Mucosa of stomach (tissue), 1 donor: ENCODE data around the gene ATXN7L2.
A peak's percentile ranks its signal among the peaks of the same experiment; 100 is the strongest.
"Not testable (repeated sequence)": the region's sequence is repeated elsewhere in the genome, so short reads cannot be mapped to it uniquely, and the experiment has no call there.

Experiments
- H3K27me3 ChIP-seq: one replicate; pipeline ENCODE4 v1.7.0; 2013; ENCODE audit warnings: mild to moderate bottlenecking, low read length; ENCODE audit not compliant: control insufficient read depth, insufficient read depth
- H3K36me3 ChIP-seq: one replicate; pipeline ENCODE4 v1.7.0; 2013; ENCODE audit warnings: low read length; ENCODE audit not compliant: control insufficient read depth, insufficient read depth
- H3K4me1 ChIP-seq: one replicate; pipeline ENCODE4 v1.7.0; 2013; ENCODE audit warnings: mild to moderate bottlenecking, low read length; ENCODE audit not compliant: control insufficient read depth, insufficient read depth
- H3K4me3 ChIP-seq: one replicate; pipeline ENCODE4 v1.7.0; 2013; ENCODE audit warnings: low read length
- H3K9ac ChIP-seq: one replicate; pipeline ENCODE4 v1.7.0; 2013; ENCODE audit warnings: mild to moderate bottlenecking, low read length, moderate library complexity
- H3K9me3 ChIP-seq: one replicate; pipeline ENCODE4 v1.7.0; 2013; ENCODE audit warnings: mild to moderate bottlenecking, low read length, moderate library complexity; ENCODE audit not compliant: control insufficient read depth
- donor health status: Pancreatic carcinoma.

Gene ATXN7L2

DNA sequence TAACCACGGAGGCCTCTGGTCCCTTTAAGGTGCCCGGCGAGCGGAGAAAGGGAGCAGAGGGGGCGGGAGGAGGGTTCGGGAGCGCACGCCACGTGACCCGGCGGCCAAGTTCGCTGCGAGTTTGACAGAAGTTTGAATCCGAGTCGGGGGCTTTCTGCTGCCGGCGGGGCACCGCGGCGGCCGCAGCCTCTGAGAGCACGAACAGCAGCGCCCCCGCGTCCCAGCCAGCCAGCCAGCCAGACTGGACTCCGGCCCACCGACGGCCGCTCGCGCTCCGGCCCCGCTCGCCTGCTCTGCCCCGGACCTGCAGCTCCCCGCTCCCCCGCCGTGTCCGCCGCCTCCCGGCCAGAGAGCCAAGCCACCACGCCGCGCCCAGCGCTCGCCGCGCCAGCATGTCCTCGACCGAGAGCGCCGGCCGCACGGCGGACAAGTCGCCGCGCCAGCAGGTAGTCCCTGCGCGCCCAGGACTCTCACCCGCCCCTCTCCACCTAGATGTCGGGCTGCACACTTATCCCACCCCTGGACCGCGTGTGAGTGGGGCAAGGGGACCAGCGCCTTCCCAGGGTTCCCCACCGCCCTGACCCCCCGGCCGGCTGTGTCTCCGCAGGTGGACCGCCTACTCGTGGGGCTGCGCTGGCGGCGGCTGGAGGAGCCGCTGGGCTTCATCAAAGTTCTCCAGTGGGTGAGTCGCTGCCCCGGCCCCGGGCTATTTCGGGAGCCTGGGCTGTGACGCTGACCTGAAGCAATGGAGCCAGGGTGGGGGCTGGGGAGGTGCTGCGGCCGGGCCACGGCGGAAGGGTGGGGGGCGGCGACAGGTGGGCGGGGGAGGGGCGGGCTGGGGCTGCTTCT lies 17.0 kb upstream of the ATXN7L2 start, which contains the start of gene SYPL2:
SYPL2 (plus strand) TSS at position 95 of the 849 bp plus-strand sequence; CDS start at position 393, 298 bp downstream.
- Histone ChIP-seq H3K36me3 (no peaks in the 10 kb centered on the region), H3K27me3 (peaks cover 42% of the 10 kb centered on the region), H3K9ac (peak within 1 kb of the TSS; percentile 26), H3K4me1 (no peaks in the 10 kb centered on the region), H3K9me3 (no peaks in the 10 kb centered on the region), H3K4me3 (peak within 1 kb of the TSS; percentile 7)

DNA sequence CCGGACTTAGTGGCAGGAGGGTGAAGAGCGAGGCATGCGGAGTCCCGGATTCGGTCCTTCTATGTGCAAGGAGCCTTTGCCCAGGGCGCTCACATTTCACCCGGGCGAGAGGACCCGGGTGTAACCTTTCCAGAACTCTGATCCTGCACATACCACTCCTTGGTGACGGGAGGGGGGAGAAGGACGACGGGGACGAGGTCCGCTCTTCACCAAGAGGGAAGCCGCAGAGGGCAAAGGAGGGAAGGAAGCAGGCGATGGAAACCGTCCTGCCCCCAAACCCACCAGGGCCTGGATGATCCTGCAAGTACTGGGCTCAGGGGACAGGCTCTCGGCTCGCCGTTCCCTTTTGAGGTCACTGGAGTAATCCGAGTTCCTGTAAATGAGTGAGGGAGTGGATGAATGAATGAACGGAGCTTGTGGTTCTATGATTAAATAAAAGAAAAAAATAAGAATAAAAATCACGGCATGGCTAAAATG lies 16.4 kb upstream of the ATXN7L2 start:
- H3K27me3 ChIP-seq: peaks cover 44% of the 10 kb centered on the region
- no peaks in the 10 kb centered on the region for H3K36me3 ChIP-seq
- H3K9ac ChIP-seq: no peak overlapping the region
- H3K4me3 ChIP-seq: no peak overlapping the region
- H3K9me3 ChIP-seq: no peaks in the 10 kb centered on the region
- H3K4me1 ChIP-seq: no peaks in the 10 kb centered on the region

DNA sequence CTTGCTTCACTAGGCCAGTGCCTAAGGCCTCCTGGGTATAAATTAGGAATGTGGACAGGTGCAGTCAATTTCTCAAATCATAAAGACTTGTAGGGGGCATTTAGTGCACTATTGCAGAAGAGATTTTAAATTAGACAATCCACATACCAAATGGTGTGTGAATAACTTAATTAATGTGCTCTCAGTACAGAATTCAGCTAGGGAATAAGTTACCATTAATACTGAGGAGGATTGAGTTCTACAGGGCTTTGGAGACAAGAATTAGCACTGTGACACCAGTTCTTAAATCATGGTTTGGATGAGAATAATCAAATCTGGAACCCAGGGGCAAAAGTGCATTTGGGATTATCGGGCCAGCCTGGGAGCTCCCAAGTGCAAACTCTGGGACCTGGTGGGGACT lies 15.6 kb upstream of the ATXN7L2 start:
- Histone ChIP-seq H3K4me3 (no peak overlapping the region), H3K9ac (no peak overlapping the region), H3K36me3 (no peaks in the 10 kb centered on the region), H3K27me3 (peaks cover 40% of the 10 kb centered on the region), H3K4me1 (no peaks in the 10 kb centered on the region), H3K9me3 (no peaks in the 10 kb centered on the region)

DNA sequence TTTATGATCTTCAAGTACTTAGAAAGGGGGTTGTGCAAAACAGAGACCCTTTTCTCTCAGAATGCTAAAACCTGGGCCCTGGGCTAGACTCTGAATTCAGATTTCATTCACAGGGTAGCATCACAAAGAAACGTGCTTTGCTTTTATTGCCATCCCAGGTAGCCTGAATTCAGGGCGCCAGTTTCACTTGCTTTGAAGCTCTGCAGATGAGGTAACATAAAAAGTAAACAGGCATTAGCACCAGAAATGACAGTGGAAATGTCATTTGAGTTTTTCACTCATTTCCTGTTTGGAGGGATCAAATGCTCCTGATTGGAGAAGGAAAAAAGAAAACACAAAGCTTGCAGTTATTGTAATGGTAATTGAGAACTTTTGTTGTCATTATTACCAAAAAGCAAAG lies 14.8 kb upstream of the ATXN7L2 start:
- H3K36me3 ChIP-seq: no peaks in the 10 kb centered on the region
- H3K4me1 ChIP-seq: no peaks in the 10 kb centered on the region
- H3K9me3 ChIP-seq: no peaks in the 10 kb centered on the region
- H3K27me3 ChIP-seq: peaks cover 36% of the 10 kb centered on the region
- H3K9ac ChIP-seq: no peak overlapping the region
- H3K4me3 ChIP-seq: no peak overlapping the region

DNA sequence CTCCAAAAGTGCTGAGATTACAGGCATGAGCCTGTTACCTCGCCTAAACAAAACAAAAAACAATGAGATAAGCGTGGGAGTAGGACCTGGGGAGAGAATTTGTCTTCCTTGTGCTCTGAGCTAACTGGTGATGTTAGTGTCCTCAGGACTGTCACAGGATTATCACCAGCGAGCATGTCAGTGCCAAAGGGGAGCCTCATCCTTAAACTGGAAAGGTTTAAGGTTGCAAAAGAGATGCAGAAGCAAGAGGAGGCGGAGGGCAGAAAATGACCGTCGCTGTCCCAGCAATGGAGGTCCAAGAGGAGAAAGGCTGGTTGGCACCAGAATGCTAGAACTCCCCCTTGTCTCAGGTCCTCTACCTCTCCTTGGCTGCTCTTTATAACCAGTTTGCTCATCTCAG lies 13.5 kb upstream of the ATXN7L2 start:
- H3K9me3 ChIP-seq: no peaks in the 10 kb centered on the region
- no peaks in the 10 kb centered on the region for H3K4me1 ChIP-seq
- H3K4me3 ChIP-seq: no peak overlapping the region
- H3K36me3 ChIP-seq: no peaks in the 10 kb centered on the region
- no peak overlapping the region for H3K9ac ChIP-seq
- H3K27me3 ChIP-seq: peaks cover 26% of the 10 kb centered on the region

DNA sequence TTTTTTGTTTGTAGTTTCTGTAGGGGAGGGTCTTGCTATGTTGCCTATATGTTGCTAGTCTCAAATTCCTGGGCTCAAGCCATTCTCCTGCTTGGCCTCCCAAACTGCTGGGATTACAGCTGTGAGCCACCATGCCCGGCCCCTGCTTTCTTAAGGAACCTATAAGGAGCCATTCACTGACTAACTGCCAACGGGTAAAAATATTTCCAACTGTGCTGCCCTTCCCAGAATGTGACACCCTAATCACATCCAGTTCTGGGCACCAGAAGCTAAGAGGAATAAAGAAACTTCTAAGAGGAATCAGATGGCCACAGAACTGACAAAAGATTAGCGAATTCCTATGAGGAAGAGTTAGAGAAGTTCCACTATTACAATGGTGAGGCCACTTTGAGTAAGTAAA lies 10.9 kb upstream of the ATXN7L2 start:
- Histone ChIP-seq H3K27me3 (peaks cover 7% of the 10 kb centered on the region), H3K36me3 (no peaks in the 10 kb centered on the region), H3K9me3 (no peaks in the 10 kb centered on the region), H3K4me3 (no peak overlapping the region), H3K4me1 (no peaks in the 10 kb centered on the region), H3K9ac (no peak overlapping the region)

DNA sequence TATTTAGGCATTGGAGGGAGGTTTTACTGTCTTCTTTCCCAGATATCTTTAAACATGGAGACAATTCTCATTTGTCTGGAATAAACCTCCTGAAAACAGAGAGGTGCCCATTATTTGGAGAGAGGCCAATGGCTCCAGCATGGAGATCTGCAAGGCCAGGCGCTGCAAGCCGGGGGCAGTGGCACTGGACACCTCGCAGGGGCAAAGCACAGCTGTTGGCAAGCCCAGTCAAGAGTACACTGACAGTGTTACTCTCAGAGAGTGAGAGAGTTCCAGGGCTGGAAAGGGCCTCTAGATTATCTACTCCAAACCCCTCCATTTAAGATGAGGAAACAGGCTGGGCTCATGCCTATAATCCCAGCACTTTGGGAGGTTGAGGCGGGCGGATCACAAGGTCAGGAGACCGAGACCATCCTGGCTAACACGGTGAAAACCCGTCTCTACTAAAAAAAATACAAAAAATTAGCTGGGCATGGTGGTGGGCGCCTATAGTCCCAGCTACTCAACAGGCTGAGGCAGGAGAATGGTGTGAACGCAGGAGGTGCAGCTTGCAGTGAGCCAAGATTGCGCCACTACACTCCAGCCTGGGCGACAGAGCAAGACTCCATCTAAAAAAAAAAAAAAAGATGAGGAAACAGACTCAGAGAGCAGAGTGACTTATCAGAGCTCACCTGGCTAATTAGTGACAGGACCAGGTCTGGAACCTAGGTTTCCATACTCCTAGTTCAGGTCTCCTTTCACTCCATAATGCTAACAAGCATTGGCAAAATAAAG lies 10.2 kb upstream of the ATXN7L2 start:
- H3K27me3 ChIP-seq: not testable (repeated sequence)

DNA sequence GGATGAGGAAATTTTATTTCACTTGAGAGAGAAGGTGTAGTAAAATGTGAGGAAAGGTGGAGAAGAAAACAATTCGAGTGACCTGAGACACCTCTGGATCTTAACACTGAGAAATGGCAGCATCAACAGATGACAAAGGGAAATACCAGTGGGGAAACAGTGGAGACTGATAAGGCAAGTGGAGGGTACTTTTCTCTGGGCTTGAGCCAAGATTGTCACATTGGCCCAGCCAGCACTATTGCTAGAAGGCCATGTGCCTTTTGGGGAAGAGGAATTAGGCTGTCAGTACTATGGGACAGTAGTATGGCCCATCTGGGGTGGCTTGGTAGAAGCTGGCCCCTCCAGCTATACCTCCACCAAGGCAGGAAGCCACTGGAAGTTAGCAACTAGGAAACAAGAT lies 9.0 kb upstream of the ATXN7L2 start:
- no peak overlapping the region for H3K9ac ChIP-seq
- H3K4me3 ChIP-seq: no peak overlapping the region
- no peaks in the 10 kb centered on the region for H3K4me1 ChIP-seq
- no peaks in the 10 kb centered on the region for H3K9me3 ChIP-seq
- peaks cover 2% of the 10 kb centered on the region for H3K27me3 ChIP-seq
- no peaks in the 10 kb centered on the region for H3K36me3 ChIP-seq

More for the DNA sequence above, 10.2 kb upstream of the ATXN7L2 start:
- not testable (repeated sequence) for H3K9me3 ChIP-seq, H3K4me3 ChIP-seq, H3K36me3 ChIP-seq, H3K4me1 ChIP-seq, H3K9ac ChIP-seq

DNA sequence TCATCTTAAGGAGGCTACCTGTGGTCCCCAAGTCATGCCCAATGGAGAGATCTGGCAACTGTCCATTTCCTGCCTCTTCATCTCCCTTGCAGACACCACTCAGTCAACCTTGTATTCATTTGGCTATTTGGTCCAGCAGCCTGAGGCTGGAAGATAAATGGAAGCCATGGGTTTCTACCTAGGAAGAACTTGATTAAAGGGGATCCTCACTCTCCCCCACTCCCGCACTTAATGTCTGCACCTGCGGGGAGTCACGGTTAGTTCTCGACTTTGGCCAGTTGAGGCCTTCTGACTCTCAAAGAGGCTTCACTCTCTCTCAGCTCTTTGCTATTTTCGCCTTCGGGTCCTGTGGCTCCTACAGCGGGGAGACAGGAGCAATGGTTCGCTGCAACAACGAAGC lies 8.4 kb upstream of the ATXN7L2 start:
- Histone ChIP-seq H3K36me3 (no peaks in the 10 kb centered on the region), H3K4me3 (no peak overlapping the region), H3K4me1 (no peaks in the 10 kb centered on the region), H3K9ac (no peak overlapping the region), H3K27me3 (peaks cover 2% of the 10 kb centered on the region), H3K9me3 (no peaks in the 10 kb centered on the region)

DNA sequence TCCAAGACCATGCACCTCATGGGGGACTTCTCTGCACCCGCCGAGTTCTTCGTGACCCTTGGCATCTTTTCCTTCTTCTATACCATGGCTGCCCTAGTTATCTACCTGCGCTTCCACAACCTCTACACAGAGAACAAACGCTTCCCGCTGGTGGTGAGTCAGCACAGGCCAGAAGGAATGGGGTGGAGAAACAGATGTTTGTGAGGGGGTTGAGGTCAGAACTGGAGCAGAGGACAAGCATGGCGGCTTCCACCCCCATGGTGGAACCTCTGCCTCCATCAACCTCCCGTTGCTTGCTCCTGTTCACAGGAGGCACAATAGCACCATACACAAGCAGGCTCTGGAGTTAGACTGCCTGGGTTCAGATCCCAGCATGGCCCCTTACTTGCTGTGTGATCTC lies 6.9 kb upstream of the ATXN7L2 start:
- Histone ChIP-seq H3K4me1 (no peaks in the 10 kb centered on the region), H3K36me3 (no peaks in the 10 kb centered on the region), H3K27me3 (peaks cover 2% of the 10 kb centered on the region), H3K9me3 (no peaks in the 10 kb centered on the region), H3K4me3 (no peak overlapping the region), H3K9ac (no peak overlapping the region)

DNA sequence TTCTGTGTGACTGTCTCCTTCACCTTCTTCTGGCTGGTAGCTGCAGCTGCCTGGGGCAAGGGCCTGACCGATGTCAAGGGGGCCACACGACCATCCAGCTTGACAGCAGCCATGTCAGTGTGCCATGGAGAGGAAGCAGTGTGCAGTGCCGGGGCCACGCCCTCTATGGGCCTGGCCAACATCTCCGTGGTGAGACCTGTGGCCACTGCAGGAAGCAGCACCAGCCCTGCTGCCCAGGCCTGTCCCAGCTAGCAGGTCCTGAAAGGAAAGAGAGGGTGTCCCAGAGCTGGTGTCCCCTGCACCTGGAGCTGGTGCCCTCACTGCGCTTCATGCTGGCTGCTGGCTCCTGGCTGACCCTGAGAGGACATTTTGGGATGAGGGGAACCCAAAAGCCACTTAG lies 5.9 kb upstream of the ATXN7L2 start:
- H3K36me3 ChIP-seq: no peaks in the 10 kb centered on the region

DNA sequence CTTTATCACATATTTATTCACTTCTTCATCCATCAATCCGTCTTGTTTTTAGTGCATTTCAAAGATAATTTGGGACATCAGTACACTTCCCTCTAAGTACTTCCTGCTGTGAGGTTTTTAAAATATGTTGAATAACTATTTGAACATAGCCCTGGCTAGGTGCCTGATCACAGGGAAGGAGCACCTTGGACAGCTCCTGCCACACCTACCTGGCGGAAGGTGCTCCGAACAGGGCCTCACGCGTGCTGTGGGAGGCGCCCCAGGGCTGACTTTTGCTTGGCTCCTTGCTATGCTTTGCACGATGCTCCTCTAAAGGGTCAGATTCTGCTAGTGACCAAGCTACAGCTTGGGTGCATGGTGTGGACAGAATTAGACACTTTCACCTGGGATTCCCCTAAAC lies 4.9 kb upstream of the ATXN7L2 start:
- no peak overlapping the region for H3K9ac ChIP-seq
- H3K27me3 ChIP-seq: no peaks in the 10 kb centered on the region
- no peaks in the 10 kb centered on the region for H3K36me3 ChIP-seq
- H3K9me3 ChIP-seq: no peaks in the 10 kb centered on the region
- H3K4me3 ChIP-seq: no peak overlapping the region
- H3K4me1 ChIP-seq: peaks cover 8% of the 10 kb centered on the region

More for the DNA sequence above, 5.9 kb upstream of the ATXN7L2 start:
- Histone ChIP-seq H3K27me3 (no peaks in the 10 kb centered on the region), H3K9ac (no peak overlapping the region), H3K4me3 (no peak overlapping the region), H3K4me1 (peaks cover under 1% of the 10 kb centered on the region), H3K9me3 (no peaks in the 10 kb centered on the region)
